Spinal cord (tissue), 10 donors: ENCODE measurements around the gene NTRK1. TPM values are rescaled to one million over a fixed set of nuclear protein-coding genes. Genes with fewer than 3 reads are reported as not detected.

Experiments
- DNase-seq, 6 donors: peaks; one replicate each; pipeline versions ENCODE4 v3.0.0 to v3.0.0-alpha.2; 2013 to 2015; ENCODE audit warnings: low spot score in 6 of 6, low read depth in 4 of 6
- H3K27ac ChIP-seq: one replicate; pipeline ENCODE4 v1.5.1; 2013; ENCODE audit warnings: low read depth, low read length, control low read depth
- H3K27me3 ChIP-seq: one replicate; pipeline ENCODE4 v1.6.1; 2013; ENCODE audit warnings: low read length; ENCODE audit not compliant: control insufficient read depth, insufficient read depth
- H3K36me3 ChIP-seq: one replicate; pipeline ENCODE4 v1.6.1; 2013; ENCODE audit warnings: low read length; ENCODE audit not compliant: control insufficient read depth, insufficient read depth
- H3K4me1 ChIP-seq: one replicate; pipeline ENCODE4 v1.6.1; 2013; ENCODE audit warnings: low read length; ENCODE audit not compliant: control insufficient read depth, insufficient read depth
- H3K4me3 ChIP-seq: one replicate; pipeline ENCODE4 v1.5.1; 2013; ENCODE audit warnings: low read depth, low read length, control low read depth
- H3K9me3 ChIP-seq: one replicate; pipeline ENCODE4 v1.6.1; 2013; ENCODE audit warnings: low read length; ENCODE audit not compliant: control insufficient read depth, insufficient read depth
- WGBS: methylation state at CpG from one replicate; pipeline ENCODE4 v1.1.5; 2013; ENCODE audit warnings: missing lambda C conversion rate; ENCODE audit not compliant: insufficient coverage; 5-methylcytosine and 5-hydroxymethylcytosine counted together
- polyA plus RNA-seq, 2 donors: library from polyadenylated mRNA; unstranded; fragments of 120-200 nt; gene quantifications; one replicate each; pipeline ENCODE4 v1.2.1, GENCODE V29; 2013; ENCODE audit not compliant: insufficient read length in 2 of 2
- total RNA-seq, 2 donors: library from RNA; depleted of rRNA in 1 of 2; stranded (reverse); fragments of 120-200 nt in 1 of 2; fragments of >200 nt in 1 of 2; gene quantifications; one replicate each; pipeline versions ENCODE4 v1.2.3 to v1.2.4, GENCODE V29; 2013 to 2014
- donor health status: healthy.

The NTRK1 gene
- total and polyA plus RNA-seq, 4 donors = 1.7 to 13.5 (median 2.7) TPM

DNA sequence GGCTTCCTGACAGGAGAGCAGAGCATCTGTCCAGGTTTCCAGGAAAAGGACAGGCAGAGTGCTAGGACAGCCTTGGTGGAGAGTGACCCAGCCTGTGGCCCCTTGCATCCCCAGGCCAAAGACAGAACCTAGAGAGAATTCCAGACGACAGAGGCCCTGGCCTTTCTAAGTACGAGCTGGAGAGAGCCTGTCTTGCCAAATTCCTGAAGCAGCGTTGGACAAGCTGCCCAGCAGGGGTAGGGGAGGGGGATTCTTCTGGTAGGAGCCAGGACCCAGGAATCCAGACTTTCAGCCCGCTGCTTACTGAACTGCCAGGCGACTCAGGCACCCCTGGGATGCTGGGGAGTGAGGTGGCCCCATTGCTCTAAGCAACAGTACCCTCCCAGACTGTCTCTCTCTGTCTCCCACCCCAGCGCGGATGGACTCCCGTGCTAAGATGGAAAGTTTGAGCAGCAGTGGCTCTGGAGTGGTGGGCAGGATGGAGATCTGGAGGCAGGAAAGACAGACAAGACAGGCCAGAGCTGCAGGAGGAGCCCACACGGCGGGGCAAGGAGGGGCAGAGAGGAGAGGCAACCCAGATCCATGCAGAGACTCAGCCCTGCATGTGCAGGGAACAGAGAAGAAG, 24.0 kb downstream of the NTRK1 start:
- Histone ChIP-seq H3K27me3 (peaks cover 34% of the 10 kb centered on the region), H3K36me3 (no peaks in the 10 kb centered on the region), H3K4me3 (no peak overlapping the region), H3K9me3 (no peaks in the 10 kb centered on the region), H3K4me1 (peaks cover 17% of the 10 kb centered on the region), H3K27ac (no peak overlapping the region)
- peak in 1 of 6 donors; percentile 26 for DNase-seq
- WGBS = 36% methylated on average over 7 of the region's 10 CpGs

- Histone ChIP-seq H3K4me3 (no peak overlapping the region), H3K4me1 (peaks cover 17% of the 10 kb centered on the region), H3K27me3 (peaks cover 34% of the 10 kb centered on the region), H3K9me3 (no peaks in the 10 kb centered on the region), H3K36me3 (no peaks in the 10 kb centered on the region), H3K27ac (no peak overlapping the region)
- whole genome bisulfite sequencing = no CpG with 5 or more reads among the region's 1 CpG
- no peak for DNase-seq
Observed at GRCh38 chr1:156885314-156885713, 24.6 kb downstream of the NTRK1 start.

- H3K36me3 ChIP-seq = no peaks in the 10 kb centered on the region
- no peak overlapping the region for H3K27ac ChIP-seq
- 71% methylated on average over 5 of the region's 13 CpGs for WGBS
- H3K9me3 ChIP-seq = no peaks in the 10 kb centered on the region
- no peak for DNase-seq
- peaks cover 17% of the 10 kb centered on the region for H3K4me1 ChIP-seq
- H3K27me3 ChIP-seq = peaks cover 34% of the 10 kb centered on the region
- no peak overlapping the region for H3K4me3 ChIP-seq
Observed at GRCh38 chr1:156885880-156886355, 25.3 kb downstream of the NTRK1 start.

GRCh38 chr1:156886583-156887281, 26.1 kb downstream of the NTRK1 start:
- Histone ChIP-seq H3K9me3 (no peaks in the 10 kb centered on the region), H3K27me3 (peaks cover 41% of the 10 kb centered on the region), H3K4me1 (peaks cover 17% of the 10 kb centered on the region), H3K4me3 (no peak overlapping the region), H3K27ac (no peak overlapping the region), H3K36me3 (no peaks in the 10 kb centered on the region)
- no peak for DNase-seq
- WGBS = 14% methylated on average over 1 of the region's 6 CpGs

DNA sequence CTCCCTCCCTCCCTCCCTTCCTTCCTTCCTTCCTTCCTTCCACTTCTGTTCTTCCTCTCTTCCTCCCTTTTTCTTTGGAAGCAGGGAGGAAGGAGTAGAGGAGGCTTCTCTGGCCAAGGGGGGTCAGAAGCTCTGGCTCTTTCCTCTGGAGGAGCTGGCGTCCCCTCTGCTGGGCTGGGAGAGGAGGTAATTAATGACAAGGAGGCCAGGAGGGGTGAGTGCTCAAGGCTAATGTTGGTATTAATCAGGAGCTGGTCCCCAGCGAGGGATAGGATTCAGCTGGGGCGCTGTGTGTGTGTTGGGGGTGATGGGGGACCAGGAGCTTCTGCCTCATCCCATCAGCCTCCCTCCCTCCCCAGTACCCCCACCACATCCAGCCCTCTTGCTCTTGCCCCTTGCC, 26.7 kb downstream of the NTRK1 start:
- DNase-seq = no peak
- Histone ChIP-seq H3K36me3 (no peaks in the 10 kb centered on the region), H3K9me3 (no peaks in the 10 kb centered on the region), H3K27me3 (peaks cover 47% of the 10 kb centered on the region), H3K4me1 (peaks cover 23% of the 10 kb centered on the region), H3K27ac (no peak overlapping the region), H3K4me3 (no peak overlapping the region)
- WGBS = no CpG with 5 or more reads among the region's 3 CpGs

DNA sequence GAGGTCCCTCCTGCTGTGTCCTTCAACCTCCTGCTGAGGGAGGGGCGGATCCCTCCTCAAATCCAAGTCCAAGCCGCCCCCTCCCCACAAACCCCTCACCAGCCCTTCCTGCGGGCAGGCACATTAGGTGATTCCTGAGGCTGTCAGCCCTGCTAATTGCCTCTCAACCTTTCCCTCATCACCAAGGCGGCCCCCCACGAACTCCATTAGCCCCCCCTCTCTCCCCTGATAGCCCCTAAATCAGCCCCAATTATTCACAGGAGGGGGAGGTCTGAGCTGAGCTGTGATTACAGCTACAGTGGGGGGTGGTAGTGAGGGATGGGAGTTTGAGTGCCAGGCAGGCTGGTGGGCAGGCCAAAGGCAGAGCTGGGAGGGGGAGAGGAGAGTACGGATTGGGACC, 27.1 kb downstream of the NTRK1 start:
- peaks cover 50% of the 10 kb centered on the region for H3K27me3 ChIP-seq

GRCh38 chr1:156889802-156890580, 29.3 kb downstream of the NTRK1 start:
- no peaks in the 10 kb centered on the region for H3K9me3 ChIP-seq
- H3K4me1 ChIP-seq = peaks cover 36% of the 10 kb centered on the region
- DNase-seq = peak; percentile 53 to 93 (median 70)
- H3K27me3 ChIP-seq = peaks cover 54% of the 10 kb centered on the region
- WGBS = 43% methylated on average over 6 of the region's 8 CpGs
- H3K36me3 ChIP-seq = no peaks in the 10 kb centered on the region
- H3K27ac ChIP-seq = no peak overlapping the region
- no peak overlapping the region for H3K4me3 ChIP-seq

More for the DNA sequence above, 27.1 kb downstream of the NTRK1 start:
- 18% methylated on average over 2 of the region's 6 CpGs for WGBS
- no peak overlapping the region for H3K27ac ChIP-seq
- peaks cover 27% of the 10 kb centered on the region for H3K4me1 ChIP-seq
- DNase-seq = no peak
- H3K4me3 ChIP-seq = no peak overlapping the region
- no peaks in the 10 kb centered on the region for H3K36me3 ChIP-seq
- no peaks in the 10 kb centered on the region for H3K9me3 ChIP-seq

DNA sequence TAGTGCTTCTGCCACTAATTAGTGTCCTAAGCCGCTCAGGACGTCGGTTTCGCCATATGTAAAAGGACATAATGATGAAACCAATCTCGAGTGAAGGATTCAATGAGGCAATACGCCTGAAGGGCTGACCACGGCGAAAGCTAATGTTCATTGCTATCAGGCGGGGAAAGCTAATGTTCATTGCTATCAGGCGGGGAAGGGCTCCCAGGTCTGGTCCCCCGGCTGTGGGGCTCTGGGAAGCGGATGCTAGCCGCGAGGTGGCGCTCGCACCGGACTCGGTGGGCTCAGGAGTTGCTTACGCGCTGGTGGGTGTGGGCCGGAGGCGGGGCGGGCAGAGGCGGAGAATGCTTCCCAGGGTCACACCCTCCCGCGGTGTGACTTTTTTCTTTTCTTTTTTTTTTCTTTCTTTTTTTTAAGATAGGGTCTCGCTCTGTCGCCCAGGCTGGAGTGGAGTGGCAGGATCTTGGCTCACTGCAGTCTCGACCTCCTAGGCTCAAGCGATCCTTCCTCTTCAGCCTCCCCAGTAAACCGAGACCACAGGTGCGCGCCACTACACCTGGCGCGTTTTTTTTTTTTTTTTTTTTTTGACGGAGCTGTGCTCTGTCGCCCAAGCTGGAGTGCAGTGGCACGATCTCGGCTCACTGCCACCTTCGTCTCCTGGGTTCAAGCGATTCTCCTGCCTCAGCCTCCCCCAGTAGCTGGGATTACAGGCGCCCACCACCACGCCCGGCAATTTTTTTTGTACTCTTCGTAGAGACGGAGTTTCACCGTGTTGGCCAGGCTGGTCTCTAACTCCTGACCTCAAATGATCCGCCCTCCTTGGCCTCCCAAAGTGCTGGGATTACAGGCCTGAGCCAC, 31.8 kb downstream of the NTRK1 start:
- Histone ChIP-seq H3K27me3 (peaks cover 47% of the 10 kb centered on the region), H3K4me3 (peak overlapping the region; percentile 21), H3K27ac (peak overlapping the region; percentile 75), H3K36me3 (no peaks in the 10 kb centered on the region), H3K9me3 (no peaks in the 10 kb centered on the region), H3K4me1 (peaks cover 53% of the 10 kb centered on the region)
- WGBS = 6% methylated on average over 40 of the region's 48 CpGs
- DNase-seq = peak; percentile 49 to 92 (median 61)
